Fibroblast of lung (primary cell): Measurements from ENCODE around the gene NCOA1.

Source experiments
- EZH2 ChIP-seq: IDR thresholded peaks from 2 replicates; pipeline ENCODE4 v1.5.1; 2012; ENCODE audit warnings: low read length, control low read depth, mild to moderate bottlenecking; ENCODE audit errors: missing control alignments
- TF ChIP-seq, protein P1 (sequence below), 2 donors: IDR thresholded peaks in 1 of 2; conservative IDR thresholded peaks in 1 of 2; 1 replicate in 1 of 2; 2 replicates in 1 of 2; pipeline ENCODE4 v1.5.1; 2011 to 2012; ENCODE audit warnings: low read length in 2 of 2, control low read depth in 1 of 2, inconsistent platforms in 1 of 2, low read depth in 1 of 2, mild to moderate bottlenecking in 1 of 2

- TF ChIP-seq, protein P1, sequence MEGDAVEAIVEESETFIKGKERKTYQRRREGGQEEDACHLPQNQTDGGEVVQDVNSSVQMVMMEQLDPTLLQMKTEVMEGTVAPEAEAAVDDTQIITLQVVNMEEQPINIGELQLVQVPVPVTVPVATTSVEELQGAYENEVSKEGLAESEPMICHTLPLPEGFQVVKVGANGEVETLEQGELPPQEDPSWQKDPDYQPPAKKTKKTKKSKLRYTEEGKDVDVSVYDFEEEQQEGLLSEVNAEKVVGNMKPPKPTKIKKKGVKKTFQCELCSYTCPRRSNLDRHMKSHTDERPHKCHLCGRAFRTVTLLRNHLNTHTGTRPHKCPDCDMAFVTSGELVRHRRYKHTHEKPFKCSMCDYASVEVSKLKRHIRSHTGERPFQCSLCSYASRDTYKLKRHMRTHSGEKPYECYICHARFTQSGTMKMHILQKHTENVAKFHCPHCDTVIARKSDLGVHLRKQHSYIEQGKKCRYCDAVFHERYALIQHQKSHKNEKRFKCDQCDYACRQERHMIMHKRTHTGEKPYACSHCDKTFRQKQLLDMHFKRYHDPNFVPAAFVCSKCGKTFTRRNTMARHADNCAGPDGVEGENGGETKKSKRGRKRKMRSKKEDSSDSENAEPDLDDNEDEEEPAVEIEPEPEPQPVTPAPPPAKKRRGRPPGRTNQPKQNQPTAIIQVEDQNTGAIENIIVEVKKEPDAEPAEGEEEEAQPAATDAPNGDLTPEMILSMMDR (conservative IDR thresholded peaks at IDR 0.05 in 1 of 2, IDR thresholded peaks at IDR 0.05 in 1 of 2; ENCODE audit: low read depth in 1 of 2, low read length in 2 of 2) = no peak
- TF ChIP-seq EZH2 = no peak
Observed at GRCh38 chr2:24508878-24509277, 17.8 kb downstream of the NCOA1 start.
